GM12878 (cell line): ENCODE data around the gene ATG14. TPM values are rescaled to one million over a fixed set of nuclear protein-coding genes. Genes with fewer than 3 reads are reported as not detected.

Source experiments
- ATAC-seq: fragments of 200-7000 bp; cut with Tn5 transposase; 3 replicates; pipeline ENCODE4 v1.9.1; 2020; ENCODE audit warnings: mild to moderate bottlenecking, moderate library complexity
- BruUV-seq: library from RNA; stranded (reverse); fragments of 400-500 nt; replicated peaks from 2 replicates; lab custom pipeline; 2021; lab: Mats Ljungman, UMichigan
- CTCF ChIA-PET: fragments of 300-600 bp; sonication (Branson Sonifier 250); formaldehyde crosslinking; extraction: SDS; loops from one replicate; lab custom pipeline; 2021; ENCODE audit warnings: inconsistent platforms; lab: Yijun Ruan, JAX
- POLR2A ChIA-PET: fragments of 350-600 bp; formaldehyde crosslinking; extraction: SDS; loops from one replicate; lab custom pipeline; 2021; ENCODE audit warnings: inconsistent platforms; lab: Charles Lee
- RAD21 ChIA-PET: fragments of 300-600 bp; sonication (Branson Sonifier 250); formaldehyde crosslinking; loops from one replicate; lab custom pipeline; 2023; ENCODE audit warnings: antibody characterized with exemption; ENCODE audit not compliant: unreplicated experiment; lab: Charles Lee
- SMC1A ChIA-PET: fragments of 300-600 bp; sonication (Branson Sonifier 250); formaldehyde crosslinking; loops from one replicate; lab custom pipeline; 2023; ENCODE audit not compliant: unreplicated experiment, uncharacterized antibody; lab: Charles Lee
- DNase-seq: peaks from one replicate; pipeline ENCODE4 v3.0.0-alpha.2; 2011; ENCODE audit warnings: low read depth, low spot score
- FAIRE-seq: peaks from 3 replicates; lab custom pipeline; 2011; peaks lifted over from hg19 to GRCh38; lab: Jason Lieb, UNC
- H2AFZ ChIP-seq: 2 replicates; pipeline ENCODE4 v1.6.0; 2011; ENCODE audit warnings: low read depth, low read length, control low read depth; ENCODE audit not compliant: control insufficient read depth
- H3K27ac ChIP-seq: 2 replicates; pipeline ENCODE4 v1.5.1; 2011; ENCODE audit warnings: control low read depth; ENCODE audit not compliant: control insufficient read depth, insufficient read depth
- H3K27me3 ChIP-seq, 2 experiments: replicated peaks in 1 of 2; 2 replicates each; pipeline versions ENCODE4 v1.6.0 to v1.6.1; 2011; ENCODE audit warnings: low read length in 1 of 2; ENCODE audit not compliant: control insufficient read depth in 2 of 2, insufficient read depth in 2 of 2
- H3K36me3 ChIP-seq, 2 experiments: 2 replicates each; pipeline ENCODE4 v1.5.1; 2011; ENCODE audit warnings: low read length in 1 of 2; ENCODE audit not compliant: control insufficient read depth in 2 of 2, insufficient read depth in 2 of 2
- H3K4me1 ChIP-seq: 2 replicates; pipeline ENCODE4 v1.6.1; 2011; ENCODE audit warnings: mild to moderate bottlenecking, low read length, moderate library complexity, mixed read lengths; ENCODE audit not compliant: control insufficient read depth, insufficient read depth
- H3K4me2 ChIP-seq: 2 replicates; pipeline ENCODE4 v1.6.0; 2011; ENCODE audit warnings: control low read depth; ENCODE audit not compliant: control insufficient read depth, insufficient read depth
- H3K4me3 ChIP-seq: fragments of 200-600 bp; sonication (generic); 2 replicates; pipeline ENCODE4 v1.5.1; 2016
- H3K79me2 ChIP-seq: 2 replicates; pipeline ENCODE4 v1.6.0; 2011; ENCODE audit warnings: low read length; ENCODE audit not compliant: control insufficient read depth, insufficient read depth
- H3K9ac ChIP-seq: 2 replicates; pipeline ENCODE4 v1.8.0; 2011; ENCODE audit warnings: low read length, control low read depth, mixed read lengths; ENCODE audit not compliant: control insufficient read depth, insufficient read depth
- H3K9me3 ChIP-seq: replicated peaks from 3 replicates; pipeline ENCODE4 v1.5.1; 2011; ENCODE audit warnings: mild to moderate bottlenecking, low read length; ENCODE audit not compliant: control insufficient read depth, insufficient read depth
- H4K20me1 ChIP-seq: 2 replicates; pipeline ENCODE4 v1.6.0; 2011; ENCODE audit not compliant: control insufficient read depth, insufficient read depth
- EZH2 ChIP-seq: IDR thresholded peaks from 2 replicates; pipeline ENCODE4 v1.6.1; 2012; ENCODE audit warnings: low read depth, mild to moderate bottlenecking, control low read depth, inconsistent platforms, low read length, borderline replicate concordance; ENCODE audit not compliant: control insufficient read depth
- SUPT20H ChIP-seq: IDR thresholded peaks from 2 replicates; pipeline ENCODE4 v1.6.1; 2011; ENCODE audit warnings: low read depth, mild to moderate bottlenecking, low read length, moderate library complexity, borderline replicate concordance; ENCODE audit not compliant: control insufficient read depth
- ZBED1 ChIP-seq: IDR thresholded peaks from 2 replicates; pipeline ENCODE4 v1.6.1; 2016; ENCODE audit warnings: borderline replicate concordance
- ZBTB4 ChIP-seq: fragments of 450-650 bp; formaldehyde crosslinking; IDR thresholded peaks from 2 replicates; pipeline ENCODE4 v1.4.0; 2022; ENCODE audit warnings: mild to moderate bottlenecking, moderate library complexity
- ZNF384 ChIP-seq: IDR thresholded peaks from 2 replicates; pipeline ENCODE4 v1.6.1; 2012; ENCODE audit warnings: low read depth, mild to moderate bottlenecking, low read length, improper control_type of control experiment, borderline replicate concordance
- WGBS: methylation state at CpG from one replicate; pipeline ENCODE4 v1.1.6; 2016; ENCODE audit warnings: low lambda C conversion rate; ENCODE audit not compliant: insufficient replicate concordance, insufficient coverage; ENCODE audit errors: missing lambda C conversion rate; 5-methylcytosine and 5-hydroxymethylcytosine counted together
- in situ Hi-C: fragments of 300-500 bp; cut with MboI; formaldehyde crosslinking; loops from 9 replicates; pipeline ENCODE4 v1.14.3; 2018; ENCODE audit warnings: mixed read lengths
- intact Hi-C: fragments of 100-400 bp; cut with micrococcal nuclease; formaldehyde crosslinking; loops from one replicate; pipeline ENCODE4 v1.14.2; 2022; ENCODE audit not compliant: unreplicated experiment
- polyA plus RNA-seq, 11 experiments: library from polyadenylated mRNA; depleted of rRNA in 4 of 11; unstranded in 6 of 11; stranded (reverse) in 5 of 11; fragments of >200 nt; fragmentation: Nextera tagmentation in 4 of 11; fragmentation: Illumina TruSeq in 1 of 11; extraction: Ambion mirVana in 4 of 11; extraction: Trizol in 1 of 11; gene quantifications; 1 replicate in 1 of 11; 2 replicates in 10 of 11; pipeline versions ENCODE4 v1.2.1 to v1.2.3, GENCODE V29; 2011 to 2016; ENCODE audit warnings: inconsistent platforms in 2 of 11, missing spikeins in 2 of 11, low read depth in 1 of 11
- total RNA-seq, 4 experiments: library from RNA; depleted of rRNA in 3 of 4; stranded (reverse); fragments of >200 nt in 3 of 4; fragmentation: Illumina TruSeq in 1 of 4; extraction: Trizol in 1 of 4; gene quantifications; 2 replicates each; pipeline versions ENCODE4 v1.2.1 to v1.2.3, GENCODE V29; 2013 to 2021

The ATG14 gene
- total and polyA plus RNA-seq, 10 of the 15 experiments (the other 5 are each of a cell fraction or from before 2014, with no cell fraction given): 1.1 to 6.4 (median 5.0) TPM

- no peak for TF ChIP-seq ZNF384
- no peak for TF ChIP-seq EZH2
- TF ChIP-seq ZBED1: no peak
- TF ChIP-seq ZBTB4 (CRISPR knock-in tag): no peak
- TF ChIP-seq SUPT20H: no peak
- Histone ChIP-seq H3K4me2 (no peak overlapping the region), H3K9ac (no peak overlapping the region), H3K9me3 (no peaks in the 10 kb centered on the region), H3K4me3 (no peak overlapping the region), H4K20me1 (no peaks in the 10 kb centered on the region), H3K36me3 (no peaks in the 10 kb centered on the region; a peak in 1 of 4 replicates), H3K79me2 (peaks cover 36% of the 10 kb centered on the region), H3K27me3 (no peaks in the 10 kb centered on the region), H2AFZ (no peak overlapping the region), H3K4me1 (peaks cover 30% of the 10 kb centered on the region), H3K27ac (no peak overlapping the region)
- RAD21 ChIA-PET: no interaction called here
- BruUV-seq: no TSS peak
- in situ Hi-C loops (no loop called here), intact Hi-C loops (no loop called here)
- POLR2A ChIA-PET: no interaction called here
- CTCF ChIA-PET: interaction anchor here (1.0 kb wide), 1 partner anchor 27 kb away, joined by 4 read pairs; no protein-coding TSS in a partner anchor
- FAIRE-seq (no peak), DNase-seq (no peak), ATAC-seq (no peak)
- SMC1A ChIA-PET: interaction anchor here (0.7 to 1.8 kb wide), 4 partner anchors 10 to 59 kb away, joined by 3 to 4 read pairs (median 3); no protein-coding TSS in a partner anchor
- WGBS: 89% methylated on average over 3 of the region's 3 CpGs
Measured at GRCh38 chr14:55336691-55337090, 74.9 kb downstream of the ATG14 start.
